ENCODE results near the gene CHST3. TPM values are rescaled to one million over a fixed set of nuclear protein-coding genes. Genes with fewer than 3 reads are reported as not detected.
A peak's percentile ranks its signal among the peaks of the same experiment; 100 is the strongest.
"Not testable (repeated sequence)": the region's sequence is repeated elsewhere in the genome, so short reads cannot be mapped to it uniquely, and the experiment has no call there.

Gene CHST3
- polyA plus RNA-seq, 1 donor from 2014 or later, result 4.1 TPM

- H3K27ac ChIP-seq (ENCODE audit: low read length); H4K20me1 ChIP-seq (ENCODE audit: insufficient read depth); H3K79me2 ChIP-seq (replicated peaks; ENCODE audit: insufficient read depth, low read length); H3F3A ChIP-seq (ENCODE audit: insufficient read depth, low read length, poor library complexity, severe bottlenecking); H3K36me3 ChIP-seq (ENCODE audit: insufficient read depth, low read length); H2AFZ ChIP-seq (ENCODE audit: low read depth, low read length); H3K9ac ChIP-seq (ENCODE audit: low read length); H3K9me3 ChIP-seq (ENCODE audit: low read length); H3K4me3 ChIP-seq (ENCODE audit: low read length); H3K4me2 ChIP-seq (ENCODE audit: low read length); H3K9me2 ChIP-seq (ENCODE audit: insufficient read depth, low read length): not testable (repeated sequence)
- H3K27me3 ChIP-seq (ENCODE audit: insufficient read depth, low read depth, low read length), result peaks cover 24% of the 10 kb centered on the region
Observed at GRCh38 chr10:71967958-71968357, 3.8 kb downstream of the CHST3 start.

DNA sequence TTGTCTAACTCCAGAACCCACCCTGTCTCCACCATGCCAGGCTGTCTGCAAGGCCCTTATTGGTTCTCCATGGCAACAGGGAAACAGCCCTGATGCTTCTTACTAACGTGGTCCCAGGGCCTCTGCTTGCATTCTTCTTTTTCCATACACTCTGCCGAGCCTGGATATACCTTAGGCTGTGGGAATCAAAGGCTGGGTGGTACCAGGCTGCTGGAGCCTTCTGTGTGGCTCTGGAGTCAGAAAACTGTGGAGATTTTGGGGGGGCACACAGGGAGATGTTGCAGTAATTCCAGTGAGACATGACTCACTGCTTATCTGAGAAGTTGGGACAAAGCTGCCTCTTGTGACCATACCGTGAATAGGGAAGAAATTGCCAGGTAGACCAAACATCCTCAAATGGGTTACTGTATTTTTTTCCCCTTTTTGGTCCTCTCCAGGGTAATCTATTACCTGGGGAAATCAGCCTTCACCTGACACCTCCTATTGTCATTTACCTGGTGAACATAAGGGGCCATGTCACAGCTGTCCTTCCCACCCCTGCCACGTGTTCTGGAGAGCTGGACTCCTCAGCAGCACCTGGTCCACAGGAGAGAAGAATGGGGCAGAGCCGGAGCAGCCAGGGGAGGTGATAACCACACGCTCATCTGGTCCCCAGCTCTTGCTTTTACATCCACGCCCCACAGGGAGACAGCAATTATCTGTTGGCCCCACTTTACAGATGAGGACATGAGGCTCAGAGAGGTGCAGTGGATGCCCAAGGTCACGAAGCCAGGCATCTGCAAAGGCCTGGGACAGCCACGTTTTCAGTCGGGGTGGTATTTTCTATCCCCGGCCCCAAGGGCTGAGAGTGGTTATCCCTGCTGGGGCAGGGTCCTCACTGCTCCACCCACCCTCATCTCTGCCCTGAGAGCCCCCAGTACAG, 4.6 kb downstream of the CHST3 start:
- Histone ChIP-seq H4K20me1 (ENCODE audit: insufficient read depth) (no peaks in the 10 kb centered on the region), H3K9ac (ENCODE audit: low read length) (no peak overlapping the region), H3K9me2 (ENCODE audit: insufficient read depth, low read length) (no peaks in the 10 kb centered on the region), H2AFZ (ENCODE audit: low read depth, low read length) (no peak overlapping the region), H3K4me3 (ENCODE audit: low read length) (no peak overlapping the region), H3K27me3 (ENCODE audit: insufficient read depth, low read depth, low read length) (peaks cover 16% of the 10 kb centered on the region), H3K79me2 (replicated peaks; ENCODE audit: insufficient read depth, low read length) (peaks cover 8% of the 10 kb centered on the region), H3F3A (ENCODE audit: insufficient read depth, low read length, poor library complexity, severe bottlenecking) (no peaks in the 10 kb centered on the region), H3K4me2 (ENCODE audit: low read length) (no peak overlapping the region), H3K9me3 (ENCODE audit: low read length) (no peaks in the 10 kb centered on the region), H3K27ac (ENCODE audit: low read length) (no peak overlapping the region), H3K36me3 (ENCODE audit: insufficient read depth, low read length) (no peaks in the 10 kb centered on the region)
- TF ChIP-seq MXI1 (conservative IDR thresholded peaks at IDR 0.05; ENCODE audit: poor library complexity, severe bottlenecking) (peak; percentile 19), POLR2AphosphoS5 (IDR thresholded peaks at IDR 0.05) (no peak)

DNA sequence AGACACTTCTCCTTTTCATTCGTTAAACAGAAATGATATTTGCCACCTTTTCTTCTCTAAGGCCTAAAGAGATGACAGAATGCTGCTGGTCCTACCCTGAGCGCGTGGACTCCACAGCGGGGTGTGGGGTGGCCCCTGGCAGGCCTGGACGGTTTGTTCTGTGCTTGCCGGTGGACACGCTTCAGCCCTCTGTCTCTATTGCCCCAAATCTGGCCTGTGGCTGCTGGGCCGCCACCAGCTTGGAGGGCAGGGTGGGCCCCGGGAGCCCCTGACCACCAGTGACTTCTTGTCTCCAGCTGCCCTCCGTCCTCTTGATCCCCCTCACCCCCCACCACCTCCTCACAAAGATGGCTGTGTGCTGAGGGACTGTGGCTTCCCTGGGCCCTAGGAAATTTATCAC, 5.7 kb downstream of the CHST3 start:
- H3K4me3 ChIP-seq (ENCODE audit: low read length), result no peak overlapping the region

More for the DNA sequence above, 5.7 kb downstream of the CHST3 start:
- Histone ChIP-seq H3K9me3 (ENCODE audit: low read length) (no peaks in the 10 kb centered on the region), H3K4me2 (ENCODE audit: low read length) (no peak overlapping the region), H3K27ac (ENCODE audit: low read length) (no peak overlapping the region), H3K9ac (ENCODE audit: low read length) (no peak overlapping the region), H3K27me3 (ENCODE audit: insufficient read depth, low read depth, low read length) (peaks cover 7% of the 10 kb centered on the region), H2AFZ (ENCODE audit: low read depth, low read length) (no peak overlapping the region), H3K79me2 (replicated peaks; ENCODE audit: insufficient read depth, low read length) (peaks cover 8% of the 10 kb centered on the region), H3K9me2 (ENCODE audit: insufficient read depth, low read length) (no peaks in the 10 kb centered on the region), H4K20me1 (ENCODE audit: insufficient read depth) (no peaks in the 10 kb centered on the region), H3F3A (ENCODE audit: insufficient read depth, low read length, poor library complexity, severe bottlenecking) (no peaks in the 10 kb centered on the region), H3K36me3 (ENCODE audit: insufficient read depth, low read length) (no peaks in the 10 kb centered on the region)
- TF ChIP-seq TAF1 (IDR thresholded peaks at IDR 0.05; ENCODE audit: low read depth), result no peak
- no peak for TF ChIP-seq MXI1 (conservative IDR thresholded peaks at IDR 0.05; ENCODE audit: poor library complexity, severe bottlenecking)
- TF ChIP-seq RAD21 (conservative IDR thresholded peaks at IDR 0.05), result no peak
- TF ChIP-seq, protein P1, sequence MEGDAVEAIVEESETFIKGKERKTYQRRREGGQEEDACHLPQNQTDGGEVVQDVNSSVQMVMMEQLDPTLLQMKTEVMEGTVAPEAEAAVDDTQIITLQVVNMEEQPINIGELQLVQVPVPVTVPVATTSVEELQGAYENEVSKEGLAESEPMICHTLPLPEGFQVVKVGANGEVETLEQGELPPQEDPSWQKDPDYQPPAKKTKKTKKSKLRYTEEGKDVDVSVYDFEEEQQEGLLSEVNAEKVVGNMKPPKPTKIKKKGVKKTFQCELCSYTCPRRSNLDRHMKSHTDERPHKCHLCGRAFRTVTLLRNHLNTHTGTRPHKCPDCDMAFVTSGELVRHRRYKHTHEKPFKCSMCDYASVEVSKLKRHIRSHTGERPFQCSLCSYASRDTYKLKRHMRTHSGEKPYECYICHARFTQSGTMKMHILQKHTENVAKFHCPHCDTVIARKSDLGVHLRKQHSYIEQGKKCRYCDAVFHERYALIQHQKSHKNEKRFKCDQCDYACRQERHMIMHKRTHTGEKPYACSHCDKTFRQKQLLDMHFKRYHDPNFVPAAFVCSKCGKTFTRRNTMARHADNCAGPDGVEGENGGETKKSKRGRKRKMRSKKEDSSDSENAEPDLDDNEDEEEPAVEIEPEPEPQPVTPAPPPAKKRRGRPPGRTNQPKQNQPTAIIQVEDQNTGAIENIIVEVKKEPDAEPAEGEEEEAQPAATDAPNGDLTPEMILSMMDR (IDR thresholded peaks at IDR 0.05; ENCODE audit: poor library complexity, severe bottlenecking), result no peak
- no peak for TF ChIP-seq POLR2AphosphoS5 (IDR thresholded peaks at IDR 0.05)
- TF ChIP-seq REST (IDR thresholded peaks at IDR 0.05; ENCODE audit: borderline replicate concordance), result no peak
- TF ChIP-seq EZH2 (IDR thresholded peaks at IDR 0.05; ENCODE audit: borderline replicate concordance, insufficient read depth, low read length, poor library complexity, severe bottlenecking), result no peak
- no peak for TF ChIP-seq EP300 (conservative IDR thresholded peaks at IDR 0.05; ENCODE audit: poor library complexity, severe bottlenecking)
- no peak for TF ChIP-seq SMC3 (conservative IDR thresholded peaks at IDR 0.05; ENCODE audit: poor library complexity)
